IMR-90 (cell line): Measurements from ENCODE around the gene SLC25A19. TPM values are rescaled to one million over a fixed set of nuclear protein-coding genes. Genes with fewer than 3 reads are reported as not detected.

Experiments
- ATAC-seq: fragments of 200-7000 bp; cut with Tn5 transposase; 2 replicates; pipeline ENCODE4 v1.9.1; 2020; ENCODE audit warnings: low read depth, mild to moderate bottlenecking, moderate library complexity
- BruUV-seq: library from RNA; stranded (reverse); fragments of 400-500 nt; replicated peaks from 2 replicates; lab custom pipeline; 2021; lab: Mats Ljungman, UMichigan
- CTCF ChIA-PET: fragments of 300-600 bp; formaldehyde crosslinking; extraction: SDS; loops from one replicate; lab custom pipeline; 2021; ENCODE audit warnings: antibody characterized with exemption; lab: Yijun Ruan, JAX
- POLR2A ChIA-PET: fragments of 300-600 bp; sonication (Branson Sonifier 250); formaldehyde crosslinking; loops from one replicate; lab custom pipeline; 2022; ENCODE audit warnings: antibody characterized with exemption; ENCODE audit not compliant: unreplicated experiment; lab: Charles Lee
- DNase-seq: peaks from one replicate; pipeline ENCODE4 v3.0.0; 2013
- H2AFZ ChIP-seq: replicated peaks from 2 replicates; pipeline ENCODE3; 2013; ENCODE audit warnings: low read length, mild to moderate bottlenecking; ENCODE audit not compliant: poor library complexity
- H2AK5ac ChIP-seq: 2 replicates; pipeline ENCODE4 v1.6.1; 2013; ENCODE audit warnings: low read depth, low read length, inconsistent platforms
- H2AK9ac ChIP-seq: replicated peaks from 2 replicates; pipeline ENCODE3; 2013; ENCODE audit warnings: mild to moderate bottlenecking, low read depth, low read length, moderate library complexity; ENCODE audit not compliant: poor library complexity
- H2BK120ac ChIP-seq: 2 replicates; pipeline ENCODE4 v1.6.1; 2013; ENCODE audit warnings: low read depth, low read length, inconsistent platforms
- H2BK15ac ChIP-seq: 3 replicates; pipeline ENCODE4 v1.6.1; 2013; ENCODE audit warnings: low read depth, low read length, inconsistent platforms
- H2BK20ac ChIP-seq: 2 replicates; pipeline ENCODE4 v1.6.1; 2013; ENCODE audit warnings: low read depth, mild to moderate bottlenecking, inconsistent platforms, low read length, moderate library complexity
- H2BK5ac ChIP-seq: 2 replicates; pipeline ENCODE4 v1.6.1; 2013; ENCODE audit warnings: mild to moderate bottlenecking, low read depth, low read length, inconsistent platforms; ENCODE audit not compliant: poor library complexity, severe bottlenecking
- H3K14ac ChIP-seq: replicated peaks from 2 replicates; pipeline ENCODE4 v1.6.1; 2013; ENCODE audit warnings: low read depth, low read length, inconsistent platforms
- H3K18ac ChIP-seq: 2 replicates; pipeline ENCODE4 v1.6.1; 2013; ENCODE audit warnings: low read depth, low read length, control low read depth
- H3K23ac ChIP-seq: 2 replicates; pipeline ENCODE4 v1.6.1; 2013; ENCODE audit warnings: low read depth, low read length, inconsistent platforms
- H3K27ac ChIP-seq: 2 replicates; pipeline ENCODE4 v1.5.1; 2013; ENCODE audit warnings: mild to moderate bottlenecking, control low read depth, low read length; ENCODE audit not compliant: insufficient read depth
- H3K27me3 ChIP-seq: 2 replicates; pipeline ENCODE4 v1.6.1; 2013; ENCODE audit warnings: low read length; ENCODE audit not compliant: control insufficient read depth, insufficient read depth
- H3K36me3 ChIP-seq: 2 replicates; pipeline ENCODE4 v1.6.1; 2013; ENCODE audit warnings: low read length, mixed read lengths; ENCODE audit not compliant: control insufficient read depth, insufficient read depth
- H3K4ac ChIP-seq: 2 replicates; pipeline ENCODE4 v1.6.1; 2013; ENCODE audit warnings: low read depth, low read length, inconsistent platforms
- H3K4me1 ChIP-seq: 2 replicates; pipeline ENCODE4 v1.6.1; 2013; ENCODE audit warnings: low read length, mixed read lengths; ENCODE audit not compliant: control insufficient read depth, insufficient read depth
- H3K4me2 ChIP-seq: 2 replicates; pipeline ENCODE4 v1.6.1; 2013; ENCODE audit warnings: low read depth, mild to moderate bottlenecking, control low read depth, low read length, moderate library complexity
- H3K4me3 ChIP-seq: 2 replicates; pipeline ENCODE4 v1.5.1; 2013; ENCODE audit warnings: low read depth, mild to moderate bottlenecking, control low read depth, low read length, moderate library complexity; ENCODE audit not compliant: insufficient read depth
- H3K56ac ChIP-seq: 2 replicates; pipeline ENCODE4 v1.6.1; 2013; ENCODE audit warnings: low read length, inconsistent platforms; ENCODE audit not compliant: insufficient read depth; ENCODE audit errors: extremely low read depth
- H3K79me1 ChIP-seq, 2 experiments: 2 replicates each; pipeline ENCODE4 v1.6.1; 2013; ENCODE audit warnings: low read length in 2 of 2, inconsistent platforms in 1 of 2, low read depth in 1 of 2
- H3K9ac ChIP-seq: 2 replicates; pipeline ENCODE4 v1.6.1; 2013; ENCODE audit warnings: low read depth, low read length, control low read depth
- H3K9me1 ChIP-seq: 2 replicates; pipeline ENCODE4 v1.6.1; 2013; ENCODE audit warnings: low read length, inconsistent platforms; ENCODE audit not compliant: insufficient read depth
- H3K9me3 ChIP-seq: 2 replicates; pipeline ENCODE4 v1.6.1; 2013; ENCODE audit warnings: low read length; ENCODE audit not compliant: control insufficient read depth, insufficient read depth
- H4K20me1 ChIP-seq: 2 replicates; pipeline ENCODE4 v1.6.1; 2013; ENCODE audit warnings: low read length, inconsistent platforms; ENCODE audit not compliant: insufficient read depth
- H4K5ac ChIP-seq: 2 replicates; pipeline ENCODE4 v1.6.1; 2013; ENCODE audit warnings: mild to moderate bottlenecking, low read depth, low read length, control low read depth
- H4K8ac ChIP-seq, 2 experiments: 2 replicates each; pipeline ENCODE4 v1.6.1; 2013; ENCODE audit warnings: low read depth in 2 of 2, low read length in 2 of 2, control low read depth in 1 of 2, inconsistent platforms in 1 of 2
- H4K91ac ChIP-seq: 2 replicates; pipeline ENCODE4 v1.6.1; 2013; ENCODE audit warnings: low read depth, low read length, inconsistent platforms; ENCODE audit not compliant: insufficient read depth
- FOS ChIP-seq: fragments of 150-350 bp; IDR thresholded peaks from 2 replicates; pipeline ENCODE4 v1.6.1; 2016; ENCODE audit warnings: low read depth, low read length
- MXI1 ChIP-seq: IDR thresholded peaks from 2 replicates; pipeline ENCODE4 v1.6.1; 2012; ENCODE audit warnings: low read depth, mild to moderate bottlenecking, low read length, moderate library complexity, borderline replicate concordance
- WGBS, 2 experiments: methylation state at CpG; one replicate each; pipeline versions ENCODE4 v1.1.5 to v1.1.7; 2013; ENCODE audit warnings: missing lambda C conversion rate in 2 of 2; ENCODE audit not compliant: insufficient read length in 1 of 2; ENCODE audit errors: extremely low coverage in 2 of 2; 5-methylcytosine and 5-hydroxymethylcytosine counted together
- dilution Hi-C: fragments of 300-500 bp; cut with HindIII; formaldehyde crosslinking; loops from one replicate; pipeline ENCODE4 v1.14.3; 2018; ENCODE audit warnings: low sequenced_read_pairs; ENCODE audit not compliant: unreplicated experiment
- in situ Hi-C: fragments of 300-500 bp; cut with MboI; formaldehyde crosslinking; loops from 3 replicates; pipeline ENCODE4 v1.14.3; 2019; ENCODE audit warnings: low sequenced_read_pairs, inconsistent platforms, mixed read lengths
- intact Hi-C: fragments of 100-400 bp; cut with micrococcal nuclease; formaldehyde crosslinking; loops from 2 replicates; pipeline ENCODE4 v1.10.0; 2022
- polyA plus RNA-seq, 3 experiments: library from polyadenylated mRNA; depleted of rRNA; stranded (reverse); fragments of >200 nt; gene quantifications; 2 replicates each; pipeline ENCODE4 v1.2.3, GENCODE V29; 2012; ENCODE audit warnings: low replicate concordance in 1 of 3
- total RNA-seq: library from RNA; depleted of rRNA; stranded (reverse); fragments of >200 nt; gene quantifications from 2 replicates; pipeline ENCODE4 v1.2.3, GENCODE V29; 2012
- TF ChIP-seq, protein P1 (sequence below): fragments of 150-350 bp; IDR thresholded peaks from 2 replicates; pipeline ENCODE4 v1.6.1; 2016; ENCODE audit warnings: low read depth, mild to moderate bottlenecking, low read length, moderate library complexity, borderline replicate concordance

SLC25A19 gene
- total and polyA plus RNA-seq, 2 of the 4 experiments (the other 2 are of a cell fraction), result 9.1 to 9.2 TPM

- Histone ChIP-seq H3K4me1 (no peaks in the 10 kb centered on the region), H2BK15ac (no peak overlapping the region), H3K18ac (no peak overlapping the region), H3K36me3 (peaks cover 58% of the 10 kb centered on the region), H3K9me3 (no peaks in the 10 kb centered on the region), H3K9ac (no peak overlapping the region), H2BK5ac (no peak overlapping the region), H3K56ac (no peak overlapping the region), H3K79me1 (peaks cover 5 to 6% of the 10 kb centered on the region in 2 experiments; a peak in 1 of 4 replicates), H3K4me2 (no peak overlapping the region), H4K20me1 (no peaks in the 10 kb centered on the region), H2BK20ac (no peak overlapping the region), H2AFZ (no peak overlapping the region), H4K91ac (no peak overlapping the region), H3K27me3 (no peaks in the 10 kb centered on the region), H4K8ac (no peak overlapping the region), H2BK120ac (no peak overlapping the region), H3K4me3 (no peak overlapping the region), H3K4ac (no peak overlapping the region), H2AK5ac (no peak overlapping the region), H3K14ac (no peak overlapping the region), H3K27ac (no peak overlapping the region), H3K23ac (no peak overlapping the region), H4K5ac (no peak overlapping the region), H2AK9ac (no peak overlapping the region), H3K9me1 (no peaks in the 10 kb centered on the region)
- in situ Hi-C loops, result no loop called here
- ATAC-seq (no peak), DNase-seq (no peak)
- TF ChIP-seq MXI1 (no peak), FOS (no peak)
- TF ChIP-seq, protein P1, sequence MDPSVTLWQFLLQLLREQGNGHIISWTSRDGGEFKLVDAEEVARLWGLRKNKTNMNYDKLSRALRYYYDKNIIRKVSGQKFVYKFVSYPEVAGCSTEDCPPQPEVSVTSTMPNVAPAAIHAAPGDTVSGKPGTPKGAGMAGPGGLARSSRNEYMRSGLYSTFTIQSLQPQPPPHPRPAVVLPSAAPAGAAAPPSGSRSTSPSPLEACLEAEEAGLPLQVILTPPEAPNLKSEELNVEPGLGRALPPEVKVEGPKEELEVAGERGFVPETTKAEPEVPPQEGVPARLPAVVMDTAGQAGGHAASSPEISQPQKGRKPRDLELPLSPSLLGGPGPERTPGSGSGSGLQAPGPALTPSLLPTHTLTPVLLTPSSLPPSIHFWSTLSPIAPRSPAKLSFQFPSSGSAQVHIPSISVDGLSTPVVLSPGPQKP, result no peak
- no CpG with 5 or more reads among the region's 5 CpGs for WGBS, 2 experiments
- dilution Hi-C loops, result no loop called here
- CTCF ChIA-PET, result interaction anchor here (0.6 to 0.7 kb wide), 2 partner anchors 12 to 282 kb away, joined by 3 to 4 read pairs; no protein-coding TSS in a partner anchor
- POLR2A ChIA-PET, result no interaction called here
- no TSS peak for BruUV-seq
- intact Hi-C loops, result no loop called here
Measured at GRCh38 chr17:75227729-75228128, 61.5 kb downstream of the SLC25A19 start.
